Measurements from ENCODE around the gene RPL36.
A peak's percentile ranks its signal among the peaks of the same experiment; 100 is the strongest.
"Not testable (repeated sequence)": the region's sequence is repeated elsewhere in the genome, so short reads cannot be mapped to it uniquely, and the experiment has no call there.

The RPL36 gene

GRCh38 chr19:5690955-5691821, 1.1 kb downstream of the RPL36 start:
- DNase-seq (ENCODE audit: low read depth in 3 of 3) = peak in 2 of 3 experiments; percentile 64 to 65

- no peak for DNase-seq (ENCODE audit: low read depth in 3 of 3)
Measured at GRCh38 chr19:5691822-5692722, 2.0 kb downstream of the RPL36 start.

GRCh38 chr19:5692723-5693194, 2.7 kb downstream of the RPL36 start:
- no peak for DNase-seq (ENCODE audit: low read depth in 3 of 3)

GRCh38 chr19:5693195-5694166, 3.4 kb downstream of the RPL36 start:
- no peak for DNase-seq (ENCODE audit: low read depth in 3 of 3)

- no peak for DNase-seq (ENCODE audit: low read depth in 3 of 3)
Measured at GRCh38 chr19:5694167-5694955, 4.3 kb downstream of the RPL36 start.

DNA sequence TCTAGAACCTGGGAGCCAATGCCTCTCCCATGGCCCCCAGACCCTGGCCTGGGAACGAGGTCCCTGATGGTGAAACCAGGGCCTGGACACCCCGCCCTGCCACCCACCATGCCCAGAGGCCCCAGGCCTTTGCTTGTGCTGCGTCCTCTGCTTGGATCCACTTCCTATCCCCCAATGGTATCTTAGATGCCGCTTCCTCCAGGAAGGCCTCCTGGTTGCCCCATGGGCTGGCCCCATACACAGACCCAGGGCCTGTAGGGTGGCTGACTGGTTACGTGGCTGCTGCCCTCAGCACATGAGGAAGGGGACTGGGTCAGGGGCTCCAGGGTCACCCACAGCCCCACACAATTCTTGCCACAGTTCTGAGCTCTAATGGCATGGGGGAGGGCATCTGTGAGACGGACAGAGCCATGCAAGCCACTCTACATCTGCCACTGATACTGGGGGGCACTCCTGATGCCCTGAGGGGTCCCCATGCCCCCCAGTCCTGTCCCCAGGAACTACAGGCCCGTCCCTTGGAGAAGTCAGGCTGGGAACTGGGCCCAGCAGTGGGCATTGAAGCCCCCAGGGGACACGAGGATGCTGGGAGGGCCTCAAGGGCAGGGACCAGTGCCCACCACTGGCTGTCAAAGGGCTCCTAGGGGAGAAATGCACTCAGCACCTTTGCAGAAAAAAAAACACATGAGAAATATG, 5.0 kb downstream of the RPL36 start:
- DNase-seq (ENCODE audit: low read depth in 3 of 3) = no peak

DNA sequence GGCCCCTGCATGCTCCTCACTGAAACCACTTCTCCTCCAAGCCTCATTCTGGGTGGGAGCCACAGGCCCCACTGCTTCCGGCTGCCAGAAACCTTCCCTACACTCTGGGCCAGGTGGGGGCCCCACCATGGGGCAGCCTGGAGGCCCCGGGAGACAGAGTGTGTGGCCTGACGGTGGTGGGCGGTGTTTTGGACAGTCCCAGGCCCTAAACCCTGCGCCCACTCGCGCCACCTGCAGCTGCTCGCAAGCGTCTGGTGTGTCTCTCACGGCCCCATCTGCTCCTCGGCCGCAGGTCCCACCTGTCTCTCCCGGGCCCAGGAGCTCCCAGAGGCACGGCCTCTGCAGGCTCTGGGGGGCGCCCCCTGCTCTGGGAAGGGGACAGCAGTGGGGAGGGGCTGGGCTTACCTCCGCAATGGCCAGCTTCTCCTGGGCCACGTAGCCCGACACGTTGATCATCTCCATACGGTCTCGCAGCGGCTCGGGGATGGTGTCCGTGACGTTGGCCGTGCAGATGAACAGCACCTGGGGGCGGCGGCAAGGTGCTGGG, 5.6 kb downstream of the RPL36 start:
- DNase-seq (ENCODE audit: low read depth in 3 of 3) = no peak

GRCh38 chr19:5696196-5697021, 6.3 kb downstream of the RPL36 start:
- no peak for DNase-seq (ENCODE audit: low read depth in 3 of 3)

- no peak for DNase-seq (ENCODE audit: low read depth in 3 of 3)
Measured at GRCh38 chr19:5697022-5697889, 7.2 kb downstream of the RPL36 start.

- no peak for DNase-seq (ENCODE audit: low read depth in 3 of 3)
Measured at GRCh38 chr19:5697890-5698634, 8.0 kb downstream of the RPL36 start.

GRCh38 chr19:5698635-5699422, 8.7 kb downstream of the RPL36 start:
- DNase-seq (ENCODE audit: low read depth in 3 of 3) = no peak

- DNase-seq (ENCODE audit: low read depth in 3 of 3) = no peak
Measured at GRCh38 chr19:5700455-5701092, 10.5 kb downstream of the RPL36 start.

DNA sequence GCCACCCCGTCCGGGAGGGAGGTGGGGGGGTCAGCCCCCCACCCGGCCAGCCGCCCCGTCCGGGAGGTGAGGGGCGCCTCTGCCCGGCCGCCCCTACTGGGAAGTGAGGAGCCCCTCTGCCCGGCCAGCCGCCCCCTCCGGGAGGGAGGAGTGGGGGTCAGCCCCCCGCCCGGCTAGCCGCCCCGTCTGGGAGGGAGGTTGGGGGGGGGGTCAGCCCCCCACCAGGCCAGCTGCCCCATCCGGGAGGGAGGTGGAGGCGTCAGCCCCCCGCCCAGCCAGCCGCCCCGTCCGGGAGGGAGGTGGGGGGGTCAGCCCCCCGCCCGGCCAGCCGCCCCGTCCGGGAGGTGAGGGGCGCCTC, 11.9 kb downstream of the RPL36 start:
- DNase-seq (ENCODE audit: low read depth in 3 of 3) = not testable (repeated sequence)

DNA sequence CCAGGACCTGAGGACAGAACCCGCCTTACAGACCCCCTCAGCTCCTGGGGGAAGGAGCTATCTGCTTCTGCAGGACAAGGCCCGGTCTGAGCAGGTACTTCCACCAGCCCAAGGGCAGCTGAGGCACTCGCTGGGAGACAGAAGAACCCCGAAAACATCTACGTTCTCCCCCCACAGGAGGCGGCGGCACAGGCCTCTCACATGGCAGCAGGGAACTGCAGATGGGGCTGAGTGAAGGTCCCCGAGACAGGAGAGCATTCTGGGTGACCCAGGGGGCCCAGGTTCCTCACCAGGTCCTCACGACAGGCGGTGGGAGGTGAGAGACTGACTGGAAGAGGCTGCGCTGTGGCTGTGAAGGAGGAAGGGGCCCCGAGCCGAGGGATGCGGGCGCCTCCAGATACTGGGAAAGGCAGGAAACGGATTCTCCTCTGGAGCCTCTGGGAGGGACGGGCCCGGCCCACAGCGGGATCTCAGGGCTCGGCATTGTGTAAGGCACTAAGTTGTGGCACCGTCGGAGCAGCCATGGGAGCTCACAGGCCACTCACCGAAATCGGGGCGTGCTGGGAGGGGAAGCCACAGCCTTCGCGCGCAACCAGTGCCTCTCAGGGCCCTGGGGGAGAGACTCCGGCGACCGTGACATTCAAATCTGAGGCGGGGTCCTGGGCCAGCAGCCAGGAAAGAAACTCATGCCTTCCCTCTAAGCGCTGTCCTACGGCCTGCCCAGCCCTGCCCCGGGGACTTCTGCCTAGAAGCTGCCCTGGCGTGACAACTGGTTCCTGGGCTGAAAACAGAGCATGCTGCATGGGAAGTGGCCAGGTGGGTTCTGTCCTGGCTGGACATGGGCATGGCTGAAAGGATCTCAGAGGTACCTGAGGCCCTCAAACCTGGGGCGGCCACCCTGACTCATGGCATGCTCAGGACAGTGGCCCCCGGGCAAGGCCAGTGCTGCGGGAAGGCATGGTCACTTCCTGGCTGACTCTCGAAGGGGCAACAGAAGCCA, 14.0 kb downstream of the RPL36 start:
- DNase-seq (ENCODE audit: low read depth in 3 of 3) = no peak

DNA sequence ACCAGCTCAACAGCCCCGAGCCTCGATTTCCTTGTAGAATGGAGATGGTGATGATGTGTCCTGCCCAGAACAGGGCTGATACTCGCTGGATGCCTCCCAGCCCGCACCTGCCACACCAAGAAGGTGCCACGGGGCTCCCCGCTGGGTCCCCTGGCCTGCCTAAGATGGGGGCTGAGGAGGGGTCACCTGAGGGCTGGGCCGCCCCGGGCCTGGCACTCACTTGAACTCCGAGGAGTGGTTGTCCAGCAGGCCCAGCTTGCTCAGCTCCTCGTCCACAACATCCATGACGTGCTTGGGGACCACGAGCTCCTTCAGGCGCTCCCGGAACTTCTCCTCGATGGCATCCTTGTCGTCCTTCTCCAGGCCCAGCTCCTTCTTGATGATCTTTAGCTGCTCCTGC, 15.5 kb downstream of the RPL36 start:
- no peak for DNase-seq (ENCODE audit: low read depth in 3 of 3)

Data from stimulated activated CD4-positive, alpha-beta T cell treated with anti-CD3 and anti-CD28 coated beads, TNF-alpha, amount 100 ng/mL, for 4 hours (primary cell).